OCI-LY1 (cell line): ENCODE data around the gene CNTN5.

Experiments used
- H2AFZ ChIP-seq: fragments of 200-600 bp; sonication (generic), shearing (Covaris generic); 2 replicates; pipeline ENCODE4 v1.6.0; 2014; ENCODE audit warnings: antibody characterized with exemption, mild to moderate bottlenecking, low read length
- H3F3A ChIP-seq: fragments of 200-600 bp; sonication (generic), shearing (Covaris generic); 2 replicates; pipeline ENCODE4 v1.6.0; 2014; ENCODE audit warnings: mild to moderate bottlenecking, antibody characterized with exemption, low read length, moderate library complexity; ENCODE audit not compliant: insufficient read depth
- H3K27ac ChIP-seq: fragments of 200-600 bp; sonication (generic); 2 replicates; pipeline ENCODE4 v1.5.1; 2014; ENCODE audit warnings: low read length, mixed run types, mild to moderate bottlenecking, low read depth; ENCODE audit not compliant: poor library complexity, severe bottlenecking
- H3K27me3 ChIP-seq: fragments of 200-600 bp; sonication (generic); 2 replicates; pipeline ENCODE4 v1.6.0; 2014; ENCODE audit warnings: antibody characterized with exemption, mild to moderate bottlenecking, low read length, moderate library complexity; ENCODE audit not compliant: insufficient read depth
- H3K36me3 ChIP-seq: fragments of 200-600 bp; sonication (generic); 2 replicates; pipeline ENCODE4 v1.6.1; 2014; ENCODE audit warnings: mild to moderate bottlenecking, antibody characterized with exemption, low read length, moderate library complexity, mixed read lengths; ENCODE audit not compliant: insufficient read depth
- H3K4me1 ChIP-seq: fragments of 200-600 bp; sonication (generic); 2 replicates; pipeline ENCODE4 v1.5.1; 2014; ENCODE audit warnings: mild to moderate bottlenecking, low read length, moderate library complexity; ENCODE audit not compliant: insufficient read depth, severe bottlenecking
- H3K4me2 ChIP-seq: fragments of 200-600 bp; sonication (generic), shearing (Covaris generic); 2 replicates; pipeline ENCODE4 v1.6.1; 2014; ENCODE audit warnings: low read length
- H3K4me3 ChIP-seq: fragments of 200-600 bp; sonication (generic); 2 replicates; pipeline ENCODE4 v1.5.1; 2014; ENCODE audit warnings: low read length, low read depth, mild to moderate bottlenecking, mixed read lengths; ENCODE audit not compliant: poor library complexity, severe bottlenecking
- H3K79me2 ChIP-seq: fragments of 200-600 bp; shearing (Covaris generic); 2 replicates; pipeline ENCODE4 v1.6.1; 2016; ENCODE audit warnings: mixed run types, low read length, mixed read lengths; ENCODE audit not compliant: insufficient read depth
- H3K9ac ChIP-seq: fragments of 200-600 bp; sonication (generic), shearing (Covaris generic); 2 replicates; pipeline ENCODE4 v1.6.1; 2014; ENCODE audit warnings: mild to moderate bottlenecking, low read length, mixed read lengths
- H3K9me2 ChIP-seq: fragments of 200-600 bp; sonication (generic), shearing (Covaris generic); 2 replicates; pipeline ENCODE4 v1.6.1; 2014; ENCODE audit warnings: low read depth, mild to moderate bottlenecking, low read length, mixed read lengths
- H3K9me3 ChIP-seq: fragments of 200-600 bp; shearing (Covaris generic); 2 replicates; pipeline ENCODE4 v1.6.1; 2014; ENCODE audit warnings: low read length, mixed read lengths
- H4K20me1 ChIP-seq: fragments of 200-600 bp; sonication (generic), shearing (Covaris generic); 2 replicates; pipeline ENCODE4 v1.6.0; 2016; ENCODE audit warnings: mild to moderate bottlenecking, low read length; ENCODE audit not compliant: insufficient read depth
- EZH2 ChIP-seq: fragments of 200-600 bp; sonication (generic), shearing (Covaris generic); IDR thresholded peaks from 2 replicates; pipeline ENCODE4 v1.8.0; 2017; ENCODE audit warnings: borderline replicate concordance, mixed run types, mild to moderate bottlenecking, antibody characterized with exemption, low read length, moderate library complexity, mixed read lengths
- TF ChIP-seq, protein P1 (sequence below): fragments of 200-600 bp; sonication (generic), shearing (Covaris generic); IDR thresholded peaks from 2 replicates; pipeline ENCODE4 v1.5.1; 2017; ENCODE audit warnings: mild to moderate bottlenecking, antibody characterized with exemption, low read length, moderate library complexity, mixed read lengths

CNTN5 gene

DNA sequence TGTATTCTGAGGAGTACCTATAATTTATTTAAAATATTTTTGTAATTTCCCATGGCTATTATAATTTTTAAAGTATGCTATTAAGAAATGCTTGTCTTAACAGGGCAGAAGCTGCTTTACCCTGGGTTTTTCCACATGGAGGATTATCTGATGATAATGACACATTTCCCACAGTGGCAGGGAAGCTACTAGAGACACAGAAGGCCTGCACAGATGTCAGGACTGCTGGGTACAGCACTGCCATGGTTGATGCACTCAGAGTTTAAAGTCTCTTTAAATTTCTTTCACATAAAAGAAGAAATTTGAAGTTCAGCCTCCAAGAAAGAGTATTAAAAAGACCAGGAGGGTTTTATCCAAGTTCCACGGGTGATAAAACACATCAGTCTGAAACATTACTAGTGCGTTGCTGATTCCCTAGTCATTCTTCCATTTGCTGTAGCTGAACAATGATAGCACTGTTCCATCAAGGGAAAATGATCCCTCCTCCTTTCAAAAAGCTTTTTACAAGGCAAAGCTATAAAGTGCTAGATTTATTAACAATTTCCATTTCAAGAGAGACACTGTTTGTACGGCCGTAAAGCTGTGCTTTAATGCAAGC is 363.0 kb downstream of the CNTN5 start:
- no peaks in the 10 kb centered on the region for H4K20me1 ChIP-seq
- H3K4me3 ChIP-seq = no peak overlapping the region
- no peaks in the 10 kb centered on the region for H3K79me2 ChIP-seq
- no peak overlapping the region for H2AFZ ChIP-seq
- H3K4me2 ChIP-seq = no peak overlapping the region
- no peak overlapping the region for H3K9ac ChIP-seq
- no peak for TF ChIP-seq EZH2
- TF ChIP-seq, protein P1, sequence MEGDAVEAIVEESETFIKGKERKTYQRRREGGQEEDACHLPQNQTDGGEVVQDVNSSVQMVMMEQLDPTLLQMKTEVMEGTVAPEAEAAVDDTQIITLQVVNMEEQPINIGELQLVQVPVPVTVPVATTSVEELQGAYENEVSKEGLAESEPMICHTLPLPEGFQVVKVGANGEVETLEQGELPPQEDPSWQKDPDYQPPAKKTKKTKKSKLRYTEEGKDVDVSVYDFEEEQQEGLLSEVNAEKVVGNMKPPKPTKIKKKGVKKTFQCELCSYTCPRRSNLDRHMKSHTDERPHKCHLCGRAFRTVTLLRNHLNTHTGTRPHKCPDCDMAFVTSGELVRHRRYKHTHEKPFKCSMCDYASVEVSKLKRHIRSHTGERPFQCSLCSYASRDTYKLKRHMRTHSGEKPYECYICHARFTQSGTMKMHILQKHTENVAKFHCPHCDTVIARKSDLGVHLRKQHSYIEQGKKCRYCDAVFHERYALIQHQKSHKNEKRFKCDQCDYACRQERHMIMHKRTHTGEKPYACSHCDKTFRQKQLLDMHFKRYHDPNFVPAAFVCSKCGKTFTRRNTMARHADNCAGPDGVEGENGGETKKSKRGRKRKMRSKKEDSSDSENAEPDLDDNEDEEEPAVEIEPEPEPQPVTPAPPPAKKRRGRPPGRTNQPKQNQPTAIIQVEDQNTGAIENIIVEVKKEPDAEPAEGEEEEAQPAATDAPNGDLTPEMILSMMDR = no peak
- no peaks in the 10 kb centered on the region for H3K4me1 ChIP-seq
- H3K27me3 ChIP-seq = no peaks in the 10 kb centered on the region
- no peak overlapping the region for H3K27ac ChIP-seq
- no peaks in the 10 kb centered on the region for H3K36me3 ChIP-seq
- no peaks in the 10 kb centered on the region for H3K9me3 ChIP-seq
- no peaks in the 10 kb centered on the region for H3F3A ChIP-seq
- no peaks in the 10 kb centered on the region for H3K9me2 ChIP-seq

DNA sequence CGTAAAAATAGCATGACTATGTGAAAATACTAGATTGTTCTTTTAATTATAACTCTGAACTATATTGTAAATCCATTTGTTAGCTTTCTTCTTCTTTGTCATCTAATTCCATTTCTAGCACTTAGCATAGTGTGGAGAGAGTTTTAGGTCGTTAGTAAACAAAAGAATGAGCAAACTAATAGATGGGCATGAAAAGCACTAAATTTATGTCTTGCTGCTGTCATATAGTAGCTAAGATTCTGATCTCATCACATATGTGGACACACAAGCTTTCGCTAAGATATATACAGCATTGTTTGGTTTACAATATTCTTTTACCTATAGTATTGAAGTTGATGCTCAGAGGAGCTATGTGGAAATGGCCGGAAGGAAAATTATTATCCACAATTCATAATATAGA is 370.5 kb downstream of the CNTN5 start:
- TF ChIP-seq, protein P1 = no peak
- Histone ChIP-seq H4K20me1 (no peaks in the 10 kb centered on the region), H3K36me3 (no peaks in the 10 kb centered on the region), H3K27ac (no peak overlapping the region), H3K4me2 (no peak overlapping the region), H3K27me3 (no peaks in the 10 kb centered on the region), H3F3A (no peaks in the 10 kb centered on the region), H3K4me3 (no peak overlapping the region), H3K9me3 (no peaks in the 10 kb centered on the region), H3K9me2 (no peaks in the 10 kb centered on the region), H3K4me1 (no peaks in the 10 kb centered on the region), H2AFZ (no peak overlapping the region), H3K9ac (no peak overlapping the region), H3K79me2 (no peaks in the 10 kb centered on the region)

DNA sequence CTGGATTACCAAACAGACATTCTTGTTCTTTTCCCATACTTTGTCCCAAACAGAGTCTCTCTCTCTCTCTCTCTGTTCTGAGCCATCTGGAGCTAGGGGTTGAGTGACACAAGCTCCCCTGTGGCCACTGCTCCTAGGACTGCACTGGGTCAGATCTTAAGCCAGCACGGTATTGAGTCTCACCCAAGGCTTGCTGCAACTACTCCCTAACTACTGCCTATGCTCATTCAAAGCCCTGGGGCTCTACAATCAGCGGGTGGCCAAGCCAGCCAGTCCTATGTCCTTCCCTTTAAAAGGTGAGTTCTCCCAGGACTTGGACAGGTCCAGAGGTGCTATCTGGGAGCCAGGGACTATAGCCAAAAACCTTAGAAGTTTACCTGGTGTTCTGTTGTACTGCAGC is 385.6 kb downstream of the CNTN5 start:
- H3K27me3 ChIP-seq = no peaks in the 10 kb centered on the region
- no peaks in the 10 kb centered on the region for H4K20me1 ChIP-seq
- H3K36me3 ChIP-seq = no peaks in the 10 kb centered on the region
- TF ChIP-seq, protein P1 = no peak
- TF ChIP-seq EZH2 = no peak
- H3K9ac ChIP-seq = no peak overlapping the region
- H3K4me2 ChIP-seq = no peak overlapping the region
- no peaks in the 10 kb centered on the region for H3K9me2 ChIP-seq
- no peaks in the 10 kb centered on the region for H3K4me1 ChIP-seq
- no peak overlapping the region for H3K27ac ChIP-seq
- H3K79me2 ChIP-seq = no peaks in the 10 kb centered on the region
- H3K9me3 ChIP-seq = no peaks in the 10 kb centered on the region
- no peaks in the 10 kb centered on the region for H3F3A ChIP-seq
- H3K4me3 ChIP-seq = no peak overlapping the region
- H2AFZ ChIP-seq = no peak overlapping the region
